GM18526 (cell line): ENCODE data around the gene TNRC18.

ENCODE experiments used
- POLR2A ChIP-seq: IDR thresholded peaks from 3 replicates; pipeline ENCODE4 v1.6.1; 2011; ENCODE audit not compliant: insufficient read length; ENCODE audit errors: extremely low read depth

TNRC18 gene, protein sequence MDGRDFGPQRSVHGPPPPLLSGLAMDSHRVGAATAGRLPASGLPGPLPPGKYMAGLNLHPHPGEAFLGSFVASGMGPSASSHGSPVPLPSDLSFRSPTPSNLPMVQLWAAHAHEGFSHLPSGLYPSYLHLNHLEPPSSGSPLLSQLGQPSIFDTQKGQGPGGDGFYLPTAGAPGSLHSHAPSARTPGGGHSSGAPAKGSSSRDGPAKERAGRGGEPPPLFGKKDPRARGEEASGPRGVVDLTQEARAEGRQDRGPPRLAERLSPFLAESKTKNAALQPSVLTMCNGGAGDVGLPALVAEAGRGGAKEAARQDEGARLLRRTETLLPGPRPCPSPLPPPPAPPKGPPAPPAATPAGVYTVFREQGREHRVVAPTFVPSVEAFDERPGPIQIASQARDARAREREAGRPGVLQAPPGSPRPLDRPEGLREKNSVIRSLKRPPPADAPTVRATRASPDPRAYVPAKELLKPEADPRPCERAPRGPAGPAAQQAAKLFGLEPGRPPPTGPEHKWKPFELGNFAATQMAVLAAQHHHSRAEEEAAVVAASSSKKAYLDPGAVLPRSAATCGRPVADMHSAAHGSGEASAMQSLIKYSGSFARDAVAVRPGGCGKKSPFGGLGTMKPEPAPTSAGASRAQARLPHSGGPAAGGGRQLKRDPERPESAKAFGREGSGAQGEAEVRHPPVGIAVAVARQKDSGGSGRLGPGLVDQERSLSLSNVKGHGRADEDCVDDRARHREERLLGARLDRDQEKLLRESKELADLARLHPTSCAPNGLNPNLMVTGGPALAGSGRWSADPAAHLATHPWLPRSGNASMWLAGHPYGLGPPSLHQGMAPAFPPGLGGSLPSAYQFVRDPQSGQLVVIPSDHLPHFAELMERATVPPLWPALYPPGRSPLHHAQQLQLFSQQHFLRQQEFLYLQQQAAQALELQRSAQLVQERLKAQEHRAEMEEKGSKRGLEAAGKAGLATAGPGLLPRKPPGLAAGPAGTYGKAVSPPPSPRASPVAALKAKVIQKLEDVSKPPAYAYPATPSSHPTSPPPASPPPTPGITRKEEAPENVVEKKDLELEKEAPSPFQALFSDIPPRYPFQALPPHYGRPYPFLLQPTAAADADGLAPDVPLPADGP (N-terminal part only)

GRCh38 chr7:5423306-5423975 lies at the start of gene TNRC18:
Gene TNRC18, minus strand, starts transcription at chr7:5423834. Its CDS starts 2,588 bp downstream, at chr7:5421246.
- no peak for TF ChIP-seq POLR2A

- TF ChIP-seq POLR2A, result no peak
Measured at GRCh38 chr7:5472432-5473315, 49.0 kb upstream of the TNRC18 start.

GRCh38 chr7:5470816-5471215 lies 47.2 kb upstream of the TNRC18 start:
- no peak for TF ChIP-seq POLR2A

DNA sequence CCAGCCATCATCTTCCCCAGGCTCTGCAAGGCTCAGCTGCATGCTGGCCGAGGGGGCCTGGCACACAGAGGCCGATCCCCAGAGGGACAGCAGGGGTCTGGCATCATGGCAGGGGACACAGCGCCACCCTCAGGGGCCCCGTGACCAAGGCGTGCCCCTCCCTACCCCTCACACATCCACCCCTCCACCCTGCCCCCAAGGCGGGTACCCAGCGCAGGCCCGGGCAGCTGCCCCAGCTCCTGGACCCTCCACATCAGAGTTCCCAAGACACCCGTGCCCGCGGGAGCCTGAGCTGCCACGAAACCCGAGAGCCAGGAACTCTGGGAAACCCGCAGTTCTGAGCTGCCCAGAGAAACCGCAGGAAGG lies 46.5 kb upstream of the TNRC18 start:
- TF ChIP-seq POLR2A, result no peak

DNA sequence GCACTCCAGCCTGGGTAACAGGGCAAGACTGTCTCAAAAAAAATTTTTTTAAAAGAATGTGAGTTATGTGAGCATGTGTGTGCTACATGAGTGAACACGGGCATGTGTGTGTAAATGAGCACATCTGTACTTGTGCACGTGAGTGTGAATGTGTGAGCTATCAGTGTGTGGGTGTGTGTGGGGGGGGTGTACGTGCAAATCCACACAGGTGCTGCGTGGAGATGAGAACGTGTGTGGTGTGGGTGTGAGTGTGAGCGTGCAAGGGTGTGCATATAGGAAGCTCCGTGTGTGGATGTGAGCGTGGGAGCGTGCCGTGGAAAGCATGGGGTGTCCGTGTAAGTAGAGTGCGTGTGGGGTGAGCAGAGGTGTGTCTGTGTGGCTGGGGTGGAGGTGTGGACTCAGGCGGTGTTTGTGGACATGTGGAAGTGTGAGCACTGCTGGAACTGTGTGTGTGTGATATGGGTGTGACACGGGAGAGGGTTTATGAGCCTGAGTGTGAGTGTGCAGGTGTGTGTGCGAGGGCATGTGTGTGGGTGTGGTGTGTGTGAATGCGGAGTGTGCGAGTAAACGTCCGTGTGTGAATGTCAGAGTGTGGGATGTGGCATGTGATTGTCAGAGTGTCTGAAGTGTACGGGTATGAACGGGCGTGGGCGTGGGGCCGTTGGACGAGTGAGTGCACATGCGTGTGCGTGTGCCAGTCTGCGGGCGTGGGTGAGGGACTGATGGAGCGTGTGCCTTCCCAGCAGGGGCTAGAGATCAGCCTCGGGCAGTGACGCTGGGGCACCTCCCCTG lies 45.9 kb upstream of the TNRC18 start:
- TF ChIP-seq POLR2A, result no peak

GRCh38 chr7:5467645-5468044 lies 44.0 kb upstream of the TNRC18 start:
- TF ChIP-seq POLR2A, result no peak

DNA sequence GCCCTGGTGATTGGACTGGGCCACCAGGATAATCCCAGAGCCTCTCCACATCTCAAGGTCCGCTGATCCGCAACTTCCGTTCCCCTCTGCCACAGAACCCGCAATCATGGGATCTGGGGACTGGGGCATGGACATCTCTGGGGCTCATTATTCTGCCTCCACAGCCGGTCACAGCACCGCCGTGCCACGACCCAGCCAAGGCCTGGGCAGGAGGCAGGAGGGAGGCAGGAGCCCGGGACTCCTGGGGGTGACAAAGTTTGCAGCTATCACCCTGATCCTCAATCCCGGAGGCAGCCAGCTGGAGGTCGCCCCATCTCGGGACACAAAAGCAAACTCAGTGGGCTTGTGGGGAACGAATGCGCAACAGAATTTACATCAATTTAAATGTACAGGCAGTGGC lies 42.9 kb upstream of the TNRC18 start:
- TF ChIP-seq POLR2A, result no peak

DNA sequence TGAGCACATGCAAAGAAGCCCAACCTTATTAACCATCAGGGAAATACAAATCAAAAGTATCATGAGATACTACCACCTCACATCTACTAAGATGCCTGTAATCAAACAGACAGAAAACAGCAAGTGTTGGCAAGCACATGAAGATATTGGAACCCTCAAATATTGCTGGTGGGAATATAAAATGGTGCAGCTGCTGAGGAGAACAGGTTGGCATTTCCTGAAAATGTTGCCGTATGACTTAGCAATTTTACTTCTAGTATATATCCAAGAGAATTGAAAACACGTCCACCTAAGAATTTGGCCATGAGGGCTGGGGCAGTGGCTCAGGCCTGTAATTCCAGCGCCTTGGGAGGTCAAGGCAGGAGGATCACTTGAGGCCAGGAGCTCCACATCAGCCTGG lies 39.4 kb upstream of the TNRC18 start:
- TF ChIP-seq POLR2A, result no peak

DNA sequence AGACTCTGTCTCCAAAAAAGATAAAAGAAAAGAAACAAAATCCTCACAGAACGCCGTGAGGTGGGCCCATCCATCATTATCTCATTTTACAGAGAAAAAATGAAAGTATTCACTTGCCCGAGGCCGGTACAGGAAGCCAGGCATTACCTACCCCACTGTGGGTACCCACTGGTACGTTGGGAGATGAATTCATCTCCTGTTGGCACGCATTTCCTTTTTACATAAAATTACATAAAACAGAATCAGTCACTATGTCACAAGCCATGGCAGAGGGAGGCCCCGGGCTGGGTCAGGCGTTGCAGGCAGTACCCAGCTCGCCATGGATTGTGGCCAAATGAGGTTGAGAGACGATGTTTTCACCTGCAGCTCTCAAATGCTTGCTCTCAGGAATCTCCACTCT lies 38.6 kb upstream of the TNRC18 start:
- TF ChIP-seq POLR2A, result no peak

DNA sequence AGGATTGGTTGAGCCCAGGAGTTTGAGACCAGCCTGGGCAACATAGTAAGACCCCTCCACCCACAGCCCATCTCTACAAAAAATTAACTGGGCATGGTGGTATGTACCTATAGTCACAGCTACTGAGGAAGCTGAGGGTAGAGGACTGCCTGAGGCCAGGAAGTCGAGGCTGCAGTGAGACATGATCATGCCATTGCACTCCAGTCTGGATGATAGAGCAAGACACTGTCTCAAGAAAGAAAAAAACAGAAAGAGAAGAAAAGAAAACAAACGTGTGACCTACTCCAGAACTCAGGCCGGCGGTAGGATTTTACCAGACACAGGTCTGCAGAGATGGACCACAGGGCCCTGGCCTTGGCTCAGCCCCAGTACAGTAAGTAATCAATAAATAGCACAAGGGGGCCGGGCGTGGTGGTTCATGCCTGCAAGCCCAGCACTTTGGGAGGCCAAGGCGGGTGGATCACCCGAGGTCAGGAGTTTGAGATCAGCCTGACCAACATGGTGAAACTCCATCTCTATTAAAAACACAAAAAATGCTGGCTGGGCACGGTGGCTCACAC lies 35.4 kb upstream of the TNRC18 start:
- no peak for TF ChIP-seq POLR2A

- TF ChIP-seq POLR2A, result no peak
Measured at GRCh38 chr7:5457245-5457735, 33.7 kb upstream of the TNRC18 start.

DNA sequence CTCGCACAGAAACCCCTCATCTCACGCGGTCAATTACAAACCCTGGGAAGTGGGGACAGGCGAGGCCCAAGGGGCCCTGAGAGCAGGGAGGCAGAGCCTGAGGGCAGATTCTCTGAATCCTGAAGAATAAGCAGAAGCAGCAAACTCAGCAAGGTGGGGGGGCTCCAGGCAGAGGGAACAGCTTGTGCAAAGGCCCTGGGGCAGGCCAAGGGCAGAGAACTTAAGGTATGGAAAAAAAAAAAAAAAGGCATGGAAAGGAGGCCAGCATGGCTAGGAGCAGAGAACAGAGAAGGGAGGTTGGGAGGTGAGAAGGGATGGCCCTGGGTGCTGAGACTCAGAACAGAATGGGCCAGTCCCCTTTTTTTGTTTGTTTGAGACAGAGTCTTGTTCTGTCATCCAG lies 32.8 kb upstream of the TNRC18 start:
- TF ChIP-seq POLR2A, result no peak
